Adipocyte (in vitro differentiated cells): ENCODE data around the gene GHR.

Experiments used
- DNase-seq: peaks from one replicate; pipeline ENCODE4 v3.0.0-alpha.2; 2015; ENCODE audit warnings: low read depth
- H3K27me3 ChIP-seq: replicated peaks from 2 replicates; pipeline ENCODE4 v1.7.0; 2013; ENCODE audit warnings: mild to moderate bottlenecking, low read length, moderate library complexity; ENCODE audit not compliant: control insufficient read depth, insufficient read depth
- H3K36me3 ChIP-seq: 2 replicates; pipeline ENCODE4 v1.7.0; 2013; ENCODE audit warnings: low read length, mild to moderate bottlenecking, moderate library complexity; ENCODE audit not compliant: control insufficient read depth, insufficient read depth, severe bottlenecking
- H3K4me1 ChIP-seq: 2 replicates; pipeline ENCODE4 v1.7.0; 2013; ENCODE audit warnings: mild to moderate bottlenecking, low read length, moderate library complexity; ENCODE audit not compliant: control insufficient read depth, insufficient read depth
- H3K4me3 ChIP-seq: 2 replicates; pipeline ENCODE4 v1.7.0; 2013; ENCODE audit warnings: mild to moderate bottlenecking, low read length, moderate library complexity
- H3K9ac ChIP-seq: 2 replicates; pipeline ENCODE4 v1.7.0; 2013; ENCODE audit warnings: mild to moderate bottlenecking, low read length, moderate library complexity
- H3K9me3 ChIP-seq: 2 replicates; pipeline ENCODE4 v1.7.0; 2013; ENCODE audit warnings: mild to moderate bottlenecking, low read length, moderate library complexity; ENCODE audit not compliant: control insufficient read depth

The GHR gene

GRCh38 chr5:42587096-42587723, 164.0 kb downstream of the GHR start:
- no peaks in the 10 kb centered on the region for H3K27me3 ChIP-seq
- no peaks in the 10 kb centered on the region for H3K9me3 ChIP-seq
- H3K9ac ChIP-seq: no peak overlapping the region
- DNase-seq: no peak
- peaks cover 36% of the 10 kb centered on the region for H3K4me1 ChIP-seq
- H3K36me3 ChIP-seq: peaks cover 9% of the 10 kb centered on the region
- H3K4me3 ChIP-seq: no peak overlapping the region

GRCh38 chr5:42590566-42590965, 167.3 kb downstream of the GHR start:
- Histone ChIP-seq H3K36me3 (no peaks in the 10 kb centered on the region), H3K27me3 (no peaks in the 10 kb centered on the region), H3K9me3 (no peaks in the 10 kb centered on the region), H3K4me3 (peak overlapping the region; percentile 4), H3K4me1 (peaks cover 36% of the 10 kb centered on the region), H3K9ac (no peak overlapping the region)
- DNase-seq: no peak

- no peaks in the 10 kb centered on the region for H3K36me3 ChIP-seq
- no peaks in the 10 kb centered on the region for H3K9me3 ChIP-seq
- H3K4me3 ChIP-seq: peak overlapping the region; percentile 4
- peak; percentile 48 for DNase-seq
- peaks cover 36% of the 10 kb centered on the region for H3K4me1 ChIP-seq
- no peaks in the 10 kb centered on the region for H3K27me3 ChIP-seq
- H3K9ac ChIP-seq: no peak overlapping the region
Measured at GRCh38 chr5:42591015-42591414, 167.8 kb downstream of the GHR start.

GRCh38 chr5:42592401-42593140, 169.3 kb downstream of the GHR start:
- H3K9ac ChIP-seq: no peak overlapping the region
- H3K27me3 ChIP-seq: no peaks in the 10 kb centered on the region
- no peak for DNase-seq
- peaks cover 22% of the 10 kb centered on the region for H3K4me1 ChIP-seq
- H3K9me3 ChIP-seq: no peaks in the 10 kb centered on the region
- no peaks in the 10 kb centered on the region for H3K36me3 ChIP-seq
- no peak overlapping the region for H3K4me3 ChIP-seq

- no peaks in the 10 kb centered on the region for H3K36me3 ChIP-seq
- no peaks in the 10 kb centered on the region for H3K27me3 ChIP-seq
- H3K4me3 ChIP-seq: no peak overlapping the region
- no peaks in the 10 kb centered on the region for H3K9me3 ChIP-seq
- no peak overlapping the region for H3K9ac ChIP-seq
- H3K4me1 ChIP-seq: peaks cover 26% of the 10 kb centered on the region
- DNase-seq: no peak
Measured at GRCh38 chr5:42593591-42593990, 170.4 kb downstream of the GHR start.

GRCh38 chr5:42595597-42595996, 172.4 kb downstream of the GHR start:
- DNase-seq: no peak
- Histone ChIP-seq H3K9me3 (no peaks in the 10 kb centered on the region), H3K9ac (no peak overlapping the region), H3K27me3 (no peaks in the 10 kb centered on the region), H3K36me3 (no peaks in the 10 kb centered on the region), H3K4me1 (peaks cover 27% of the 10 kb centered on the region), H3K4me3 (no peak overlapping the region)

- H3K9ac ChIP-seq: no peak overlapping the region
- H3K9me3 ChIP-seq: no peaks in the 10 kb centered on the region
- H3K27me3 ChIP-seq: no peaks in the 10 kb centered on the region
- no peak overlapping the region for H3K4me3 ChIP-seq
- H3K4me1 ChIP-seq: peaks cover 15% of the 10 kb centered on the region
- no peaks in the 10 kb centered on the region for H3K36me3 ChIP-seq
- DNase-seq: no peak
Measured at GRCh38 chr5:42596817-42597216, 173.6 kb downstream of the GHR start.

GRCh38 chr5:42597318-42597937, 174.2 kb downstream of the GHR start:
- Histone ChIP-seq H3K9me3 (no peaks in the 10 kb centered on the region), H3K4me1 (peaks cover 14% of the 10 kb centered on the region), H3K4me3 (no peak overlapping the region), H3K36me3 (no peaks in the 10 kb centered on the region), H3K27me3 (no peaks in the 10 kb centered on the region), H3K9ac (no peak overlapping the region)
- no peak for DNase-seq

GRCh38 chr5:42598311-42598710, 175.1 kb downstream of the GHR start:
- no peaks in the 10 kb centered on the region for H3K27me3 ChIP-seq
- no peak for DNase-seq
- H3K4me3 ChIP-seq: no peak overlapping the region
- H3K9ac ChIP-seq: no peak overlapping the region
- no peaks in the 10 kb centered on the region for H3K36me3 ChIP-seq
- no peaks in the 10 kb centered on the region for H3K9me3 ChIP-seq
- H3K4me1 ChIP-seq: peaks cover 14% of the 10 kb centered on the region

GRCh38 chr5:42599106-42599505, 175.9 kb downstream of the GHR start:
- H3K9ac ChIP-seq: no peak overlapping the region
- no peaks in the 10 kb centered on the region for H3K36me3 ChIP-seq
- H3K4me3 ChIP-seq: no peak overlapping the region
- no peaks in the 10 kb centered on the region for H3K9me3 ChIP-seq
- DNase-seq: no peak
- H3K27me3 ChIP-seq: no peaks in the 10 kb centered on the region
- peaks cover 14% of the 10 kb centered on the region for H3K4me1 ChIP-seq

GRCh38 chr5:42600441-42600840, 177.2 kb downstream of the GHR start:
- H3K4me3 ChIP-seq: no peak overlapping the region
- H3K9ac ChIP-seq: no peak overlapping the region
- no peaks in the 10 kb centered on the region for H3K36me3 ChIP-seq
- H3K4me1 ChIP-seq: peaks cover 17% of the 10 kb centered on the region
- no peaks in the 10 kb centered on the region for H3K27me3 ChIP-seq
- no peak for DNase-seq
- no peaks in the 10 kb centered on the region for H3K9me3 ChIP-seq
